ENCODE measurements around the gene PARL.
"Not testable (repeated sequence)": the region's sequence is repeated elsewhere in the genome, so short reads cannot be mapped to it uniquely, and the experiment has no call there.

PARL gene

DNA sequence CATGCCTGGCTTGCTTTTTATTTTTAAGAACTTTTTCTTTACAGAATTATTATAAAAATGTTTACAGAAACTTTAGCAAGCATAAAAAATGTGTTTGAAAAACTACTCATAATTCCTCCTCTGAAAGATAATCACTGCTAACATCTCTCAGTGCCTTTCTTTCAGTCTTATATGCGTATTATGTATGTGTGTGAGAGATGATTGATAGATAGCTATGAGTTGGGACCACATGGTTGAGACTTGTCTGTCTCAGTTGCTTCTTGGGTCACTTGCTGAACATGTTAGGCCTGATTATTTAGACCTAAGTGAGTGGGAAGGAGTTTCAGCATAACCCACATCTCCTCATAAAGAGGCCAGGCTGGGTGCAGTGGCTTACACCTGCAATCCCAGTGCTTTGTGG lies 70.4 kb downstream of the PARL start:
- no peak for FAIRE-seq

DNA sequence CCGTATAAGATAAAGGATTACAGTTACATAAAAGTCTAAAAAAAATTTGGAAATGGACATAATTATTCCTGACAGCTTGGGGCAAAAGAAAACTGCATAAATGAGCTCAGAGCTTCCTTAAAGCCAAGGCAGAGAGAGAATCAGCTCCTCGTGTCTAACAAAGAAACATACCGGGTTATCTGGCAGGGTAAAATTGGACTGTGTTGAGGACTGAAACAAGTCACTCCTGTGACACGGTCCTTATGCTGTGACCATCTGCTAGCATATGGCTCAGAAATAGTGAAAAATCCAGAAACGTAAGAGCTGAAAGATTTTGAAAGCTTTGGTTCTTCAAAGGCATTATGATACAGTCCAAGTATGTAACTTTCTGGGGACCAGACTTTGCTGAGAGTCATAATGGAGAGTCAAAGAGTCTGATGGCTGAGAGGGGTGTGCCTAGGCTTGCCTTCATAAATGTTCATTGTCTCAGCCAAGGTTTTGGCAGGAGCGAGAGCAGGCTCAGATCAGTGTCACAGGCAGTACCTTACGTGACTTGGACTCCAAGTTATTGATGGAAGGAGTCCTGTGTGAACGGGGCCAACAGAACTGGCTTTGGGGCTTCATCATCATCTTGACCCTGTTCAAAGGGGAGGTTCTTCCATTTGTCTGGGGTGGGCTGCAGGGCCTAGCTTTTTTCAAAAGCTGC lies 71.8 kb downstream of the PARL start:
- no peak for FAIRE-seq

DNA sequence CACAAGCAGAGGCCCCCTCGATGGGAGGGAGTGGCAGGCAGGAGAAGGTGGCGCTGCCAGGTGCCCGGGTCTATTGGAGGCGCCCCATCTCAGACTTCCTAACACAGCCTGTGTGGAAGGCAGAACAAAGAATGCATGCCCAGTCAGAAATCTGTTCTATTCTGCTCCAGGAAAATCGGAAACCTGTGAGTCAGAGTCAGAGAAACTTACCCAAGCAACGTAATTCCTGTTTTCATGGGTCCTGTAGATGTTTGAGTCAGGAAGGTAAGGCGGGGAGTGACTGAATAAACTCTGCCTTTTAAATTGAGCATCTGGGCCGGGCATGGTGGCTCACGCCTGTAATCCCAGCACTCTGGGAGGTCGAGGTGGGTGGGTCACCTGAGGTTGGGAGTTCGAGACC lies 73.0 kb downstream of the PARL start:
- no peak for FAIRE-seq

DNA sequence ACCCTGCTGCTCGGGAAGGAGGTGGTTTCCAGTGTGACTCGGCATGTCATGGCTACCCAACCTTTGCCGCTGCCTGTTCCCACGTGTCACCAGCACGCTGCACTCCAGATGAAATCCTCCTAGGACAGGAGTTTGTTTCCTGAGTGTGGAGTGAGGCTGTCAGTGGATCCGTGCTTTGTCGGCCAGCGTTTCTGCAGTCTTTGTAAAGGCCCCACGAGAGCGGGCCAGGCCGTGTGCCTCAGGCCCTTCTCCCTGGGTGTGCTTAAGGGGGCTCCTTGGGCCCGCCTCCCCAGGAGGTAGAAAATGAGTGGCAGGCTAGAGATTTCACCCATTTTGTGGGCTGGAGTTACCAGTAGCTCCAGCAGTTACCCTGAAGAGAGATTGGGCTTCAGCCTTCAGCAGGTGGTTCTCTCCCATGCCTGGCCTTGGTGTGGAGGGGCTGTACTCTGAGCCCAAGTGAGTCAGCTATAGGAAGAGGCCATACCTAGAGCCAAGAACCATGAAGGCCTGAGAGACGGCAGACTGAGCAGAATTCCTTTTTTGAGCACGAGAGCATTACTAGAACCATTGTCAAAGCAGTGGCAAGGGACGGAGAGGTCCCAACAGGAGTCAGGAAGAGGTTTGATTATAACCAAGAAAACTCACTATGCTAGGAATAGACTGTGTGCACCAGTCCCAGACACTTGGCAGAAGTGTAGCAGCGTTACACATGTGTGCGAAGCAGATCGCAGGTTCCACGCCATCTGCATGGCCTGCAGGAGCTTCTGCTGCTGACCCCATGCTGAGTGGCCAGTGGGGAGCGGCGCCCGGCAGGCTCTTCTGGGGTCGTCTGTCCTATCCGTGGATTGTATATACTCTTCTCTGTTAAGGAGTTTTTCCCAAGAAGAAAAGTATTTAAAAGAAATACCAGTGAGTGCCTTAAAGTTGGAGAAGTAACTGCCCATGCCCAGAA lies 73.8 kb downstream of the PARL start:
- no peak for FAIRE-seq

DNA sequence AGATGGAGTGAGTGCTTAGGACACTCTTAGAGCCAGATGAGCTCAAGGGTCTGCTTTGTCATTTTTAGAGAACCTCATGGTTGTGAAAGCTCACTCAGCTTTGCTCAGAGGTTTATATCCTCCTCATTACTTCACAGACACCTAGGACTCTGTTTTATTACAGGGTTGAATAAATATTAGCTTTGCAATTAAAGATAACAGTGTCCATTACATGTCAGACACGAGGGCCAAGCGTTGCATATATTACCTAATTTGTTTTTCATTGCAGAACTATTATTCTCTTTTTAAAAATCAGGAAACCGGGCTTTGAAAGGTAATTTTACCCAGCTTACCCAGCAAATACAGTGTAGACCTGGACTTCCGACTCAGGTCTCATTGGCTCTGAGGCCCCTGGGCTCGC lies 75.4 kb downstream of the PARL start:
- no peak for FAIRE-seq

DNA sequence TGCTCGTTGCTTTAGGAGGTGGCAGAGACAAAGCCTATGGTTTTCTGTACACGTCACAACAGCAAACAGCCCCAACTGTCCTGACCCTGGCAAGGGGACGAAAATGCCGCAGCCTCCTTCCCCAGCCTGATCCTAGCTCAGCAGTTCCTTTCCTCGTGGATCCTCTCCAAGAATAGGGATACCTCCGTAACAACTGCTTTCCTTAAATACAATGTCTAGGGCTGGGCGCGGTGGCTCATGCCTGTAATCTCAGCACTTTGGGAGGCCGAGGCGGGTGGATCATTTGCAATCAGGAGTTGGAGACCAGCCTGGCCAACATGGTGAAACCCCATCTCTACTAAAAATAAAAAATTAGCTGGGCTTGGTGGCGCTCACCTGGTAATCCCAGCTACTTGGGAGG lies 76.3 kb downstream of the PARL start:
- FAIRE-seq: no peak

DNA sequence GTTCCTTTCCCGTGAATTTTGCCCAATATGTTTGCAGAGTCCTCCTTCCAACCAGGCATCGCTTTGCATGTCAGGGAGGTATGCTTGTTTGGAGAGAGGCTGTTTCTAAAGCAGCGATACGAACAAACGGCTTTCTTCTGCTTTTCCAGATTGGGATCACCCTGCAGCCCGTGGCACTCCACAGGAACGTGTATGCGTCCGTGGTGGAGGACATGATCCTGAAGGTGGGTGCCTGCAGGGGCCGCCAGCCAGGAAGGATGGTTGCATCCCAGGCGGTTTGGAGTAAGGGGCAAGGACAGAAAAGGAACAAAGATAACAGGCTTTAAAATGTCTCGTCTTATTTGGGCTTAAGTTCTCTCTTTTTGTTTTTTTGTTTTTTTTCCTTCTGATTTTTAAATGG lies 76.8 kb downstream of the PARL start:
- no peak for FAIRE-seq

DNA sequence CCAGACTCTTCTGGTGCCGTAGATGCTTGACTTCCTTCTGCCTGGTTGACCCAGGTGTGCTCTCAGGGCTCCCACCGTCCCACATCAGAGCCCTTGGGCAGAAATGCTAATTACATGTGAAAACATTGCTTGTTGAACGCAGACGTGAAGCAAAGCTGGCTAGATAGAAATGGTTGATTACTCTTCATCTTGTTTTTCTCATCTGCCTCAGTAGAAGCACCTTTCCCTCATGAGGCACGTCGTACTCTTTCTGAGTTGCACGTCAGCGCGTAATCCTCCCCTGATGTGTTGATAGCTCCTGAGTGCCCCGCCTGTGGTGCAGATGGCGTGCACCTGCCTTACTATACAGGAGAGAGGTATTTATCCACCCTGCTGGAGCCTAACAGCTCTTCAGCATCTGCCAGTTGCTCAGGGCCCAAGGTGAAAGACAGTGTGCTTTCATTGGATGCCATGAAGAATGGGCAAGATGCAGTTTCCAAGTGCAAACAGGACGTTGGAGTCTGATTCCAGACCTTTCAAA lies 77.4 kb downstream of the PARL start:
- FAIRE-seq: no peak

DNA sequence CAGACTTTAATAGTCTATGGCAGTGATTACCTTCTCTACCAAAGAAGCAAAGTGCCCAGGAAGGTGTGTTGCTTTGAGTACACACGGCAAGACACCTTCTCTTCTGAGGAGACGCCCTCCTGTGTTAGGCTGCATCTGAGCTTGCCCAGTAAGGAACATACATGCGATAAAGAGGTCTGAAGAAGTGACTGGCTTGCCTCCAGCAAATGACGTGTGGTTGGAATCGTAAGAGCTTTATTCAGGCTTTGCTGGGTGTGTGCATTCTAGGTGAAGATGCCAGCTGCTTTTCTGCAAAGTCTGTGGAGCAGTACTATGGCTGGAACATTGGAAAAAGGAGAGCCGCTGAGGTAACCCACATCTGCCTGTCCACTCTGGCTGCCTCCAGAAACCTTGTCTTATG lies 81.7 kb downstream of the PARL start:
- no peak for FAIRE-seq

DNA sequence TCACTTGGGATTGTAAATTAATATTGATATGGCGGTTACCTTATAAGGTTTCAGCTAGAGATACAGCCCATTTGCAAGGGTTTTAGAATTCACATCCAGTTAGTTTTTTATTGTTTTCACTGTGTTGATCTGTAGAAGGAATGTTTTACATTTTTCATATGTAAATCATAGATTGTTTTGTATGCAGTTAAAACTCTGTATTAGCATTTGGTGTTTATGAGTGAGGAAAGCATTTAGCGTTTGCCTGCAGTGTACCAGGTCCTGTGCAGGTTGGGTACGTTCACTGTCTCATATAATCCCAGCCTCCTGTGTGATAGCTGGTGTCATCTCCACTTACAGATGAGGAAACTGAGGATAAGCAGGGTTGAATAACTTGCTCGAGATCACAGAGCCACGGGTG lies 83.1 kb downstream of the PARL start:
- no peak for FAIRE-seq

DNA sequence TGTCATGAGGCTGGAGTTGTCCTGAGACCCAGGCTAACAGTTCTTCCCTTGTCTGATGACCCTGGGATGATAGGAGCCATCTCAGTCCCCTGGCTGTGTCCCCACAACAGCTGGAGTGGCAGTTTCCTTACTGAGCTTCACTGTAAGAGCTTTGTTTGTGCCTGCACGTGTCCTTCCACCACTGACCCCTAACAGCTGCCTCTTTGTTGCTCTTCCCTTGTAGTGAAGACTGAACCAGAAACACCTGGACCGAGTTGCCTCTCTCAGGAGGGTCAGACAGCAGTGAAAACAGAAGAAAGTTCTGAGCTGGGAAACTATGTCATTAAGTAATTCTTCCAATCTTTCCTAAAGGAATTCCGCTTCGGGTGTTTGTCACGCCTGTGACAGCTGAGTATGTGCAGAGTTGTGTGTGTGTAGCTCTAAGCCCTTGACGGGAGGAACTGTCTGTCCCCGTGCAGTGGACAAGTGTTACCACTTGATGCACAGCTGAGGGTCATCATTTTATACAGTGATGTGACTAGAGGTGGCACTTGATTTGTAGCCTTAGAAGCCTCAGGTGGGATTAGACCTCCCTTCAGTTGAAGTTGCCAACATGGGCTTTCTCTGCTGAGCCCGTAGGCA lies 84.3 kb downstream of the PARL start:
- no peak for FAIRE-seq

DNA sequence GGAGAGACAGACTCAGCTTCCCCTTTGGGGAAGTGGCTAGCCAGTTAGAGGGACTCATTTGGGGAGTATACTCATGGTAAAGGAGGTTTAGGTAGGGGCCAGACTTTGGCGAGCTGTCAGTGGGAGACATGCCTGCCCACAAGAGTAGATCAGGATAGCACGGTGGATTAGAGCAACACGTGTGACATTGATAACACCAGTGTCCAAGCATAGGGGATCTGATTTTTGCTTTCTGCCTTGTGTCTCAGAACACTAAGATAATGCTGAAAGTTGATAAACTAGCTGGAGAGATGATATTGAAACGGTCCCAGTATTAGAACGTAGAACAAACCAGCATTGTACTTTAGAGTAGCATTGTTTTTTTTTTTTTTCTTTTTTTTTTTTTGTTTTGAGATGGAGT lies 85.2 kb downstream of the PARL start:
- no peak for FAIRE-seq

DNA sequence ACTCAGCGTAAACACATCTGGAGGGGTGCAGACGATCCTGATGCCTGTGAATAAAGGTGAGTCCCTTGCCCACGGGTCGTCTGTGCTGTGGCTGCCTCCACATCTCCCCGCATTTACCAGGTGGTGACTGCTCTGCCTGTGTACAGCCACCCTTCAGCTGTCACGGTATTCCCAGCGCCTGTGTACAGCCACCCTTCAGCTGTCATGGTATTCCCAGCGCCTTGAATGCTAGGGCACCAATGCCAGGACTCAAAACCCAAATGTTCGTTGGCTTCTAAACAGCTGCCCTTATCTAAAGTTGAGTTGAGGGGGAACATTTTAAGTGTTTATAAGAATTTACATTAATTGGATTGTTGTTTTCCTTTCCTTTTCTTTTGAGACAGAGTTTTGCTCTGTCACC lies 86.7 kb downstream of the PARL start:
- no peak for FAIRE-seq

DNA sequence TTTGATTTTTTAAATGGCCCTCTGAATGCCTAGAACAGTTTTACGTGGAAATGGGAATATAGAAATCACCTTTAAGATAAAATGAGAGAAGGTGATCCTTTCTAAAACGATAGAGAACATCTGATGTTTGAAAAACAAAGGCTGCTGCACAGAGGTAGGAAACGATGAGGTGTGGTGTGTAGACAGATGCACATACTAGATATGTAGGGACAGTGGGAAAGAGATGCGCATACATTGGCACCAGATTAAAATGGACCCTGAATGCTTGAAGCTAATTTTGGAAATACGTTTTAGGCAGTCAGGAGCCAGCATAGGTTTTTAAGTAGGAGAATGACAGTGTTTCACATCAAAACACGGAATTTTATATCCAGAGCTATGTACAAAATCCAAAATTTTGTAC lies 88.3 kb downstream of the PARL start:
- no peak for FAIRE-seq

DNA sequence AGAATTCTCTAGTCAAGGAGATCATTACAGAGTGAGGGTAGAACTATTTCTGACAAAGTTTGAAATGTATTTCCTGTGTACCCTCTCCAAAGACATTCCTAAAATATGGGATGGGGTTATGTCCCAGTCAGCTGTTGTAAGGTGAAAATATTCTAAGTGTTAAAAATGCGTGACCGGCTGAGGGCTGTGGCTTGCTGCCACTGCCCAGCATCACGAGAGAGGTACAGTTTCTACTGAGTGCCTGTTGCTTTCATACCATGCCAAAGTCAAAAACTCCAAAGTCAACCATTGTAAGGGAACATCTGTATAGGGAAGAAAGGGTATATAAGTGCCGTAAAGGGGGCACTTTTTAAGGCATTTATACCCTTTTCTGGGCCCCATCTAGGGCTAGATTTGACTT lies 90.2 kb downstream of the PARL start:
- FAIRE-seq: no peak

DNA sequence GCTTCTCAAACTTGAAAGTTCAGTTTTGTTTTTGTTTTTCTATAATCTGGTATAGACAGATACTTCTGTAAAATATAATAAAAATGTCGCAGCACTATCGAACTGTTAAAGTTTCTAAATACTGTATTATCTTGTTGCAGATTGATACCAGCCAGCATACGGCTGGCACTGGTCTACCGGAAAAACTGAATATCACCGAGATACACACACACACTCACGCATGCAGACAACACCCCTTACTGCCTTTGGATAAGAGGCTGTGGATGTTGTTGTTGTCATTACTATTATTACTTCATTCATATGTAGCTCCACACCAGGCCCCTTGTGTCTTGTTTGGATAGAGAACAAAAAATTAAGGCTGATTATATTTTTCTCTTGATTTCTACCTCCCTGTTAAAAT lies 91.7 kb downstream of the PARL start:
- no peak for FAIRE-seq

DNA sequence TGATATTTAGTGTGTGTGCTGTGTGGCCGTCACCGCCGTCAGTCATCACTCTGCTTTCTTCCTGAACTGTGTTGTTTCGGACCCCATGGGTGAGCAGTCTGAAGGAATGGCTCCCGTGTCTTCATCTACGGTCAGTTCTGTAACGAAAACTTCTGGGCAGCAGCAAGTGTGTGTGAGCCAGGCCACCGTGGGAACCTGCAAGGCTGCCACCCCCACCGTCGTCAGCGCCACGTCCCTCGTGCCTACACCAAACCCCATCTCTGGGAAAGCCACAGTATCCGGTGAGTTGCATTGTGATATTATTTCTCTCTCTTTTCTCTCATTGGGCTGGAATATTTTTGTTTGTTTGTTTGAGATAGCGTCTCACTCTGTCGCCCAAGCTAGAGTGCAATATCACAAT lies 94.0 kb downstream of the PARL start:
- FAIRE-seq: no peak

DNA sequence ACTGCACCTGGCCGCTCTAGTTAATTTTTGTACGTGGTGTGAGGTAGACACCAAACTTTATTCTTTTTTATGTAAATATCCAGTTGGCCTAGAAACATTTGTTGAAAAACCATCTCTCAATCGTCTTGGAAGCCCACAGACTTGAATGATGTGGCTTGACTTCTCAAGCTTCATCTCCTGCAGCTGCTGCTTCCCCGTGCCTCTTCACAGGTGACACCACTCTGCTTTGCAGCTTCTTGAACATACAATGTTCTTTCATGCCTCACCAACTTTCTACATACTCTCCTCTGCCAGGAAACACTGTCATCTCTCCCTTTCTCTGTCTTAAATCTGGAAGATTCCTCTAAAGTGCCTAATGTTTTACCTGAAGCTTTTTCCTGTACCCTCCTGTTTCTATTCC lies 94.9 kb downstream of the PARL start:
- FAIRE-seq: no peak

DNA sequence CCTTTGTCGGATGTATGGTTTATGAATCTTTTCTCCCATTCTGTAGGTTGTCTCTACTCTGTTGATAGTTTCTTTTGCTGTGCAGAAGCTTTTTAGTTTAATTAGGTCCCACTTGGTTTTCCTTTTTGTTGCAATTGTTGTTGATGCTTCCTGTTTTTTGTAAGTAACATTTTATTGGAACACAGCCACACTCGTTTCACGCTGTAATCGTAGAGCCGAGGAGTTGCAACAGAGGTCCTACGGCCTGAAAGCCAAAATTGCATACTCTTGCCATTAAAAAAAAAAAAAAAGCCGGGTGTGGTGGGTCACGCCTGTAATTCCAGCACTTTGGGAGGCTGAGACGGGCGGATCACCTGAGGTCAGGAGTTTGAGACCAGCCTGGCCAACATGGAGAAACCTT lies 100.2 kb downstream of the PARL start:
- FAIRE-seq: not testable (repeated sequence)

DNA sequence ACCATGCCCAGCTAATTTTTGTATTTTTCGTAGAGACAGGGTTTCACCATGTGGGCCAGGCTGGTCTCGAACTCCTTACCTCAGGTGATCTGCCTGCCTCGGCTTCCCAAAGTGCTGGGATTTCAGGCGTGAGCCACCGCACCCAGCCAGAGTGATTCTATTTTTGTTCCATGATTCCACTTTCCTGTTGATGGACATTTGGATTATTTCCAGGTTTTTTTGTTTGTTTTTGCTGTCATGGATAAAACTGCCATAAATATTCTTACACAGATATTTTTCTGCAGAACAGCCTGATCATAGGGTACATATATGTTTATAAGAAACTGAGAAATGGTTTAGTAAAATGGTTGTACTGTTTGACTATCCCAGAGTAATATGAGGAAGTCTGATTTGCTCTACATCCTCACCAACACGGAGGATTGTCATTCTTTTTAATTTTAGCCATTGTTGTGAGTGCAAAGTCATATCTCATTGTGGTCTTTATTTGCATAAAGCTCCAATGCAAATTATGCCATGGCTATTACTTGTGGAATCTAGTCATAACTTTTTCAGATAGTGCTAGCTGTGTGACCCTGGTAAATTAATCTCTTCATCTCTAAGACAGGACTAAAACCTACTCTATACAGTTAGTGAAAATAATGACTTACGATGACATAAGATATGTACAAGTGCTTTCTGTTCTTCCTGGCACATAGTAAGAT lies 102.0 kb downstream of the PARL start:
- FAIRE-seq: no peak

DNA sequence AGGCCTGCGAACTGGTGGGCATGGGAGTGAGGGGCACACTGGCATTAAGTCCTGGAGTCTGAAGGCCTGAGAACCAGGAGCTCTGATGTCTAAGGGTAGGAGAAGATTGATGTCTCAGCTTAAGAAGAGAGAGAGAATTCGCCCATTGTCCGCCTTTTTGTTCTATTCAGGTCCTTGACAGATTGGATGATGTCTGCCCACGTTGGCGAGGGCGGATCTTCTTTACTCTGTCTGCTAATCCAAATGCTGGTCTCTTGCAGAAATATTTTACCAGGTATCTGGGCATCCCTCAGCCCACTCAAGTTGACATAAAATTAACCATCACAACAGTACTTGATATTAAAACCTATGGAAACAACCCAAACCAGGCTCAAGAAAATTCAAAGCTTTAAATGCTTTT lies 103.4 kb downstream of the PARL start:
- FAIRE-seq: no peak

DNA sequence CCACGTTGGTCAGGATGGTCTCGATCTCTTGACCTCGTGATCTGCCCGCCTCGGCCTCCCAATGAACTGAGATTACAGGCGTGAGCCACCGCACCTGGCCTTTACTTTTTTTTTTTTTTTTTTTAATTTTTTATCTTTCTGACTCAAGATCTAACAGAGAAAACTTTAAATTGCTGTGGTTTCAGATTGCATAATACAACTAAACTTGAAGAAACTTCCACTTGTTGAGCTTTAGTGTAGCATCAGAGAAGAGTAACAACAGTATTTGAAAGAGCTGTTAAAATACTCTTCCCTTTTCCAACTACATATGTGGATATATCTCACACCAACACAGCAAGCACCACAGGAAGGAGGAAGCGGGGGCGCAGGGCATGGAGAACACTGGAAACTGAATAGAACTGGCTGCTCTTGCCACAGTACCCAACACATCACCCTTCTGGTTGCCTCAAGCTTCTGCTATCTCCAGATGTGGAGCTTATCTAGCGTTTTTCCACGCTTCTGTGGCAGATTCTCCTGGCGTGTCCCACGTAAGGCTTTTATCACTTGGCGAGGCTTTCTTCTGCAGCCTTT lies 104.7 kb downstream of the PARL start:
- no peak for FAIRE-seq
